ENCODE results near the gene EPC2.

- TF ChIP-seq CTCF (conservative IDR thresholded peaks at IDR 0.05; ENCODE audit: low read depth, low read length) (no peak), EZH2 (IDR thresholded peaks at IDR 0.05; ENCODE audit: borderline replicate concordance, low read depth, low read length, poor library complexity, severe bottlenecking) (no peak)
These were observed 39.6 kb upstream of the EPC2 start for GRCh38 chr2:148604927-148605326.
